GM23338 (cell line): ENCODE results near the gene NCKAP5. TPM values are rescaled to one million over a fixed set of nuclear protein-coding genes. Genes with fewer than 3 reads are reported as not detected.

Source experiments
- ATAC-seq: fragments of 200-7000 bp; cut with Tn5 transposase; 3 replicates; pipeline ENCODE4 v1.9.1; 2020
- DNase-seq: peaks from one replicate; pipeline ENCODE4 v3.0.0-alpha.2; 2015; ENCODE audit warnings: low spot score
- H2AFZ ChIP-seq: fragments of 200-600 bp; sonication (generic); 2 replicates; pipeline ENCODE4 v1.8.0; 2016; ENCODE audit warnings: antibody characterized with exemption, mild to moderate bottlenecking, moderate library complexity
- H3F3A ChIP-seq: fragments of 200-600 bp; sonication (generic); replicated peaks from 2 replicates; pipeline ENCODE4 v1.8.0; 2017; ENCODE audit warnings: antibody characterized with exemption, mixed run types, low read depth
- H3K27ac ChIP-seq: fragments of 200-600 bp; sonication (generic); 2 replicates; pipeline ENCODE4 v1.6.1; 2016; ENCODE audit warnings: low read depth
- H3K27me3 ChIP-seq: fragments of 200-600 bp; sonication (generic); 2 replicates; pipeline ENCODE4 v1.8.0; 2016; ENCODE audit warnings: mild to moderate bottlenecking, mixed run types, moderate library complexity; ENCODE audit not compliant: insufficient read depth
- H3K36me3 ChIP-seq: fragments of 200-600 bp; sonication (generic); 2 replicates; pipeline ENCODE4 v1.8.0; 2016; ENCODE audit warnings: mild to moderate bottlenecking; ENCODE audit not compliant: insufficient read depth
- H3K4me1 ChIP-seq: fragments of 200-600 bp; sonication (generic); 2 replicates; pipeline ENCODE4 v1.8.0; 2016; ENCODE audit warnings: mild to moderate bottlenecking, moderate library complexity; ENCODE audit not compliant: insufficient read depth
- H3K4me2 ChIP-seq: fragments of 200-600 bp; sonication (generic); 2 replicates; pipeline ENCODE4 v1.7.1; 2017; ENCODE audit warnings: mixed run types
- H3K4me3 ChIP-seq: fragments of 200-600 bp; sonication (generic); 2 replicates; pipeline ENCODE4 v1.6.1; 2016; ENCODE audit warnings: mixed run types
- H3K79me2 ChIP-seq: fragments of 200-600 bp; sonication (generic); replicated peaks from 2 replicates; pipeline ENCODE4 v1.8.0; 2017; ENCODE audit warnings: mild to moderate bottlenecking; ENCODE audit not compliant: insufficient read depth
- H3K9me2 ChIP-seq: fragments of 200-600 bp; sonication (generic); 2 replicates; pipeline ENCODE4 v1.8.0; 2017; ENCODE audit not compliant: insufficient read depth
- H4K20me1 ChIP-seq: fragments of 200-600 bp; sonication (generic); replicated peaks from 2 replicates; pipeline ENCODE4 v1.8.0; 2017; ENCODE audit warnings: mild to moderate bottlenecking; ENCODE audit not compliant: insufficient read depth
- H3K27ac Mint-ChIP-seq: 2 replicates; pipeline ENCODE4 v1.8.0; 2020; ENCODE audit warnings: inconsistent platforms, mild to moderate bottlenecking, moderate library complexity, mixed read lengths
- H3K27me3 Mint-ChIP-seq: 3 replicates; pipeline ENCODE4 v1.8.0; 2022; ENCODE audit warnings: low read depth, mild to moderate bottlenecking, moderate library complexity, mixed read lengths, inconsistent platforms; ENCODE audit not compliant: insufficient read depth, poor library complexity
- H3K36me3 Mint-ChIP-seq: 3 replicates; pipeline ENCODE4 v1.8.0; 2021; ENCODE audit warnings: low read depth, mild to moderate bottlenecking, inconsistent platforms, moderate library complexity, mixed read lengths
- H3K4me1 Mint-ChIP-seq: 3 replicates; pipeline ENCODE4 v1.8.0; 2020; ENCODE audit warnings: mild to moderate bottlenecking, inconsistent platforms, mixed read lengths
- H3K4me3 Mint-ChIP-seq: 3 replicates; pipeline ENCODE4 v1.8.0; 2021; ENCODE audit warnings: moderate library complexity, mild to moderate bottlenecking, inconsistent platforms, mixed read lengths
- H3K9me3 Mint-ChIP-seq: 3 replicates; pipeline ENCODE4 v1.8.0; 2020; ENCODE audit warnings: moderate library complexity, mild to moderate bottlenecking, inconsistent platforms, mixed read lengths
- CREB1 ChIP-seq: fragments of 250-450 bp; sonication (Bioruptor Pico); IDR thresholded peaks from 2 replicates; pipeline ENCODE4 v1.5.0; 2020; ENCODE audit warnings: low read depth, mild to moderate bottlenecking, moderate library complexity
- CTCF ChIP-seq, 2 experiments: fragments of 200-600 bp in 1 of 2; sonication (generic) in 1 of 2; conservative IDR thresholded peaks; 2 replicates each; pipeline versions ENCODE4 v1.5.1 to v1.6.1; 2016 to 2017; ENCODE audit warnings: antibody characterized with exemption in 2 of 2, low read depth in 2 of 2, mild to moderate bottlenecking in 2 of 2, moderate library complexity in 1 of 2
- ETS1 ChIP-seq: IDR thresholded peaks from 2 replicates; pipeline ENCODE4 v1.6.1; 2016; ENCODE audit warnings: antibody characterized with exemption
- EZH2 ChIP-seq: fragments of 200-600 bp; sonication (generic); IDR thresholded peaks from one replicate; pipeline ENCODE4 v1.8.0; 2017; ENCODE audit warnings: antibody characterized with exemption, mild to moderate bottlenecking, low read depth; ENCODE audit not compliant: unreplicated experiment
- EZH2phosphoT487 ChIP-seq: fragments of 200-600 bp; sonication (generic); IDR thresholded peaks from one replicate; pipeline ENCODE4 v1.8.1; 2018; ENCODE audit warnings: antibody characterized with exemption; ENCODE audit not compliant: unreplicated experiment
- JUNB ChIP-seq: IDR thresholded peaks from one replicate; pipeline ENCODE4 v1.6.1; 2016; ENCODE audit warnings: antibody characterized with exemption; ENCODE audit not compliant: unreplicated experiment
- NANOG ChIP-seq: IDR thresholded peaks from 2 replicates; pipeline ENCODE4 v1.6.1; 2016; ENCODE audit warnings: antibody characterized with exemption, borderline replicate concordance
- POLR2AphosphoS5 ChIP-seq: IDR thresholded peaks from 2 replicates; pipeline ENCODE4 v1.6.1; 2016; ENCODE audit warnings: antibody characterized with exemption, low read depth
- REST ChIP-seq: IDR thresholded peaks from one replicate; pipeline ENCODE4 v1.6.1; 2018; ENCODE audit warnings: antibody characterized with exemption; ENCODE audit not compliant: unreplicated experiment
- STAT1 ChIP-seq: IDR thresholded peaks from one replicate; pipeline ENCODE4 v1.6.1; 2016; ENCODE audit warnings: antibody characterized with exemption; ENCODE audit not compliant: unreplicated experiment
- ZNF114 ChIP-seq: fragments of 250-450 bp; sonication (Bioruptor Pico); IDR thresholded peaks from 2 replicates; pipeline ENCODE4 v1.5.0; 2020; ENCODE audit warnings: mild to moderate bottlenecking, moderate library complexity
- ZNF331 ChIP-seq: fragments of 250-450 bp; sonication (Bioruptor Pico); IDR thresholded peaks from 2 replicates; pipeline ENCODE4 v1.5.0; 2020; ENCODE audit warnings: low read depth, mild to moderate bottlenecking, moderate library complexity
- ZNF462 ChIP-seq: fragments of 250-450 bp; sonication (Bioruptor Pico); IDR thresholded peaks from 2 replicates; pipeline ENCODE4 v1.5.0; 2020; ENCODE audit warnings: mild to moderate bottlenecking, moderate library complexity
- polyA plus RNA-seq: library from polyadenylated mRNA; unstranded; fragments of >200 nt; fragmentation: Nextera tagmentation; extraction: Ambion mirVana; gene quantifications from 2 replicates; pipeline ENCODE4 v1.2.1, GENCODE V29; 2016
- total RNA-seq: library from RNA; depleted of rRNA; stranded (reverse); fragments of >200 nt; shearing (Covaris generic); gene quantifications from 2 replicates; pipeline ENCODE4 v1.2.3, GENCODE V29; 2014

Gene NCKAP5
- total and polyA plus RNA-seq, 2 experiments from 2014 or later, result 0.34 to 0.73 TPM

GRCh38 chr2:132877923-132878322 is 690.3 kb downstream of the NCKAP5 start:
- no peak overlapping the region for H3K4me3 Mint-ChIP-seq
- Histone ChIP-seq H3K4me3 (no peak overlapping the region), H3F3A (no peaks in the 10 kb centered on the region), H3K36me3 (no peaks in the 10 kb centered on the region), H2AFZ (no peak overlapping the region), H3K27ac (no peak overlapping the region), H3K4me2 (no peak overlapping the region), H3K4me1 (peaks cover 15% of the 10 kb centered on the region), H4K20me1 (no peaks in the 10 kb centered on the region), H3K27me3 (no peaks in the 10 kb centered on the region), H3K9me2 (no peaks in the 10 kb centered on the region), H3K79me2 (no peaks in the 10 kb centered on the region)
- ATAC-seq, result no peak
- peaks cover 2% of the 10 kb centered on the region for H3K27me3 Mint-ChIP-seq
- no peak overlapping the region for H3K27ac Mint-ChIP-seq
- TF ChIP-seq EZH2phosphoT487, result no peak
- no peak for TF ChIP-seq NANOG
- no peak for TF ChIP-seq ETS1
- TF ChIP-seq POLR2AphosphoS5, result no peak
- TF ChIP-seq ZNF331 (CRISPR knock-in tag), result no peak
- no peak for TF ChIP-seq JUNB
- no peak for TF ChIP-seq CTCF (conservative IDR thresholded peaks at IDR 0.05; ENCODE audit: low read depth in 2 of 2)
- no peak for TF ChIP-seq CREB1 (CRISPR knock-in tag)
- no peak for TF ChIP-seq ZNF462 (CRISPR knock-in tag)
- no peak for TF ChIP-seq REST
- no peak for TF ChIP-seq STAT1
- TF ChIP-seq EZH2, result no peak
- TF ChIP-seq ZNF114 (CRISPR knock-in tag), result no peak
- H3K36me3 Mint-ChIP-seq, result no peaks in the 10 kb centered on the region
- no peaks in the 10 kb centered on the region; the same call in 2 of the 3 replicates for H3K9me3 Mint-ChIP-seq
- peaks cover 15% of the 10 kb centered on the region for H3K4me1 Mint-ChIP-seq
- no peak for DNase-seq
